ENCODE data around the gene NCOA3.
A peak's percentile ranks its signal among the peaks of the same experiment; 100 is the strongest.

The NCOA3 gene

DNA sequence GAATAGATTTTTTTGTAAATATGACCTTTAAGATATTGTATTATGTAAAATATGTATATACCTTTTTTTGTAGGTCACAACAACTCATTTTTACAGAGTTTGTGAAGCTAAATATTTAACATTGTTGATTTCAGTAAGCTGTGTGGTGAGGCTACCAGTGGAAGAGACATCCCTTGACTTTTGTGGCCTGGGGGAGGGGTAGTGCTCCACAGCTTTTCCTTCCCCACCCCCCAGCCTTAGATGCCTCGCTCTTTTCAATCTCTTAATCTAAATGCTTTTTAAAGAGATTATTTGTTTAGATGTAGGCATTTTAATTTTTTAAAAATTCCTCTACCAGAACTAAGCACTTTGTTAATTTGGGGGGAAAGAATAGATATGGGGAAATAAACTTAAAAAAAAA, 152.7 kb downstream of the NCOA3 start:
- Histone ChIP-seq H3K27me3 (replicated peaks; ENCODE audit: control insufficient read depth, insufficient read depth, low read length) (no peaks in the 10 kb centered on the region), H3K36me3 (ENCODE audit: control insufficient read depth, insufficient read depth, low read length, severe bottlenecking) (peaks cover 70% of the 10 kb centered on the region), H3K4me1 (ENCODE audit: control insufficient read depth, insufficient read depth, low read length) (no peaks in the 10 kb centered on the region), H3K9ac (ENCODE audit: low read length) (no peak overlapping the region), H3K4me3 (ENCODE audit: low read length) (no peak overlapping the region), H3K9me3 (ENCODE audit: control insufficient read depth, low read length) (no peaks in the 10 kb centered on the region)
- DNase-seq (ENCODE audit: low read depth) = no peak

DNA sequence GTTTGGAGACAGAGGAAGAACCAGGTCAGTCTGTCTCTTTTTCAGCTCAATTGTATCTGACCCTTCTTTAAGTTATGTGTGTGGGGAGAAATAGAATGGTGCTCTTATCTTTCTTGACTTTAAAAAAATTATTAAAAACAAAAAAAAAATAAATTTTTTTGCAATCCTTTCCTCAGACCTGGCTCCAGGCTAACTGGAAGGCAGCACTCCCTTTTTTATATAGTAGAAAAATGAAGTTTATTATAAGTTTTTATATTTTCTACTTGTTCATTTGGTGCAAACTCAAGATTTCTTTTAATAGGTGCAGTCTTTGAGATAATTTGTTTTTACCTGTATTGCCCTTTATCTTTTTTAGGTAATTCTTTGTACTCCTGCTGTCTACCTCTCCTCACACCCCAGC, 153.9 kb downstream of the NCOA3 start:
- H3K9me3 ChIP-seq (ENCODE audit: control insufficient read depth, low read length) = no peaks in the 10 kb centered on the region
- no peaks in the 10 kb centered on the region for H3K27me3 ChIP-seq (replicated peaks; ENCODE audit: control insufficient read depth, insufficient read depth, low read length)
- H3K4me3 ChIP-seq (ENCODE audit: low read length) = no peak overlapping the region
- H3K36me3 ChIP-seq (ENCODE audit: control insufficient read depth, insufficient read depth, low read length, severe bottlenecking) = peaks cover 71% of the 10 kb centered on the region
- H3K4me1 ChIP-seq (ENCODE audit: control insufficient read depth, insufficient read depth, low read length) = peaks cover 6% of the 10 kb centered on the region
- no peak for DNase-seq (ENCODE audit: low read depth)
- H3K9ac ChIP-seq (ENCODE audit: low read length) = no peak overlapping the region

DNA sequence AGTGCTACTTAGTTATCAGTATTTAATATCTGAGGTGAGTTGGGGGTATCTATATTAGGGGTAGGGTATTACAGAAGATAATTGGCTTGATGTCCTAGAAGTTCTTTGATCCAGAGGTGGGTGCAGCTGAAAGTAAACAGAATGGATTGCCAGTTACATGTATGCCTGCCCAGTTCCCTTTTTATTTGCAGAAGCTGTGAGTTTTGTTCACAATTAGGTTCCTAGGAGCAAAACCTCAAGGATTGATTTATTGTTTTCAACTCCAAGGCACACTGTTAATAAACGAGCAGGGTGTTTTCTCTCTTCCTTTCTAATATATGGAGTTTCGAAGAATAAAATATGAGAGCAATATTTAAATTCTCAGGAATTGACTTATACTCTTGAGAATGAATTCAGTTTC, 154.6 kb downstream of the NCOA3 start:
- H3K9me3 ChIP-seq (ENCODE audit: control insufficient read depth, low read length) = no peaks in the 10 kb centered on the region
- H3K9ac ChIP-seq (ENCODE audit: low read length) = no peak overlapping the region
- H3K36me3 ChIP-seq (ENCODE audit: control insufficient read depth, insufficient read depth, low read length, severe bottlenecking) = peaks cover 65% of the 10 kb centered on the region
- DNase-seq (ENCODE audit: low read depth) = no peak
- H3K4me3 ChIP-seq (ENCODE audit: low read length) = no peak overlapping the region
- H3K27me3 ChIP-seq (replicated peaks; ENCODE audit: control insufficient read depth, insufficient read depth, low read length) = no peaks in the 10 kb centered on the region
- H3K4me1 ChIP-seq (ENCODE audit: control insufficient read depth, insufficient read depth, low read length) = peaks cover 6% of the 10 kb centered on the region

DNA sequence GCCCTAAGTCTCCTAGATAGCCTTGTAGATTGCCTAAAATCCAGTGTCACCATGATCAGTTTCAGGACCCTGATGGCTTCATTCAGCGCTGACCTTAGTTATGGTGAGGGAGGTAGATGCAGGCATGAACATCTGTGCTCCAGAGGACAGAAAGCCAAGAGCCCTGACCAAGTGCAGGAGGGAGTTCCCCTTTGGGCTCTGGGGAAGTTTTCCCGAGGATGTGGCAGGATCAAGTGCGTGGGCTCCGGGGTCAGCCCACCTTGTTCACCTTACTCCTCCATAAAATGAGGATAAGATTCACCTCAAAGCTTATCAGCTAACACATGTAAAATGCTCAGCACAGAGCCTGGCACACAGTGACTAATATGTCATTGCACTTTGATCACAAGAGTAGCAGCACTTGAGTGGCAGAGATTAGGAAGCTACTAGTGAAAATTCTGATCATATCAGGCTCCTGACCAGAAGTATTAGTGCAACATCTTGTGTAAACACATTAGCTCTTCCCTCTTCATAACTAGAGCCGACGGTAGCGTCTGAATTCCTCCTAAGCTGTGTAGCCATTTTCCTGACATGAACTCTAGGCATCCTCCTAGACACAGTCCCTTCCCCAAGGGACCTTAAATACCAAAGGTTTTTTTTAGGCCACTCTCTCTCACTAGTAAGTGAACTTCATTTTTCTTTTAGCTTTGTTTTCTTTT, 158.4 kb downstream of the NCOA3 start:
- Histone ChIP-seq H3K9me3 (ENCODE audit: control insufficient read depth, low read length) (no peaks in the 10 kb centered on the region), H3K27me3 (replicated peaks; ENCODE audit: control insufficient read depth, insufficient read depth, low read length) (no peaks in the 10 kb centered on the region), H3K4me3 (ENCODE audit: low read length) (no peak overlapping the region), H3K4me1 (ENCODE audit: control insufficient read depth, insufficient read depth, low read length) (peaks cover 6% of the 10 kb centered on the region), H3K9ac (ENCODE audit: low read length) (no peak overlapping the region), H3K36me3 (ENCODE audit: control insufficient read depth, insufficient read depth, low read length, severe bottlenecking) (peaks cover 45% of the 10 kb centered on the region)
- no peak for DNase-seq (ENCODE audit: low read depth)

DNA sequence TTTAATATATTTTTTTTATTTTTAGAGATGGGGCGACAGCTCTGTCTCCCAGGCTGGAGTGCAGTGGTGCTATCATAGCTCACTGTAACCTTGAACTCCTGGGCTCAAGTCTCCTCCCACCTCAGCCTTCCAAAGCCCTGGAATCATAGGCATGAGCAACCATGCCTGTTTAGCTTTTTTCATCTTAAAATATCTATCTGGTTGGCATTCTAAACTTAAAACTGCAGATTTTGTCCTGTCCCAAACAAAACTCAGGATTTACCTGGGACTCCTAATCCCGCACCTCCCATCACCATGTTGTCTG, 158.9 kb downstream of the NCOA3 start:
- Histone ChIP-seq H3K4me1 (ENCODE audit: control insufficient read depth, insufficient read depth, low read length) (peaks cover 6% of the 10 kb centered on the region), H3K9ac (ENCODE audit: low read length) (no peak overlapping the region), H3K36me3 (ENCODE audit: control insufficient read depth, insufficient read depth, low read length, severe bottlenecking) (peaks cover 44% of the 10 kb centered on the region), H3K27me3 (replicated peaks; ENCODE audit: control insufficient read depth, insufficient read depth, low read length) (no peaks in the 10 kb centered on the region), H3K9me3 (ENCODE audit: control insufficient read depth, low read length) (no peaks in the 10 kb centered on the region), H3K4me3 (ENCODE audit: low read length) (no peak overlapping the region)
- DNase-seq (ENCODE audit: low read depth) = no peak

DNA sequence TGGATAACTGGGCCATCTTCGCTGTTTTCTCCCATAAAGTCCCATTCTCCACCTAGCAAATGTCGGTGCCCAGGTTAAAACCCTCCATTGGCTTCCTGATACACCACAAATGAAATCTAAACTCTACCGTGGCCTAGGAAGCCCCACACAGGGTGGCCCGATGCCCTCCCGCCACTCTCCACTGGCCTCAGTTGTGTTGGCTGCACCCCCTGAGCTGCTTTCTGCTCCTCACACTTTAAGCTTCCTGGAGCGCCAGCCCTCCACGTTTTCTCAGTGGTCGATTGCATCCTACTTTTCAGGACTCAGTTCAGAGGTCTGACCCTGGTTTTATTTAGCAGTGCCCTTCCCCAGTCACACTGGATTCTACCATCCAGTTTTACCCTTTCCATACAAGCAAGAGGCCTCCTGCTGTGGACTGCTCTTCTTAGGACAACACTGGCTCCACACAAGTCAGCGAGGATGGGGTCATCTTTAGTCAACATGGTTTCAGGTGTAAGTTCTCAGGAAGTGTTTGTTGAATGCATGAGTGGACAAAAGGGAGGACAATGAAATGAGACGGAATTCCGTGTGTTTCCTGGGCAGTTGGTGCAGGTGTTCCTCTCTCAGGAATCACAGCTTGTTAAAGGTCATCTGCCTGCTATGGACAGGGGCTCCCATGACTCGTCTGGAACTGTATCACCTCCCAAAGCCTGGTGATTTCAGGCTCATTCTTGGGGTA, 159.5 kb downstream of the NCOA3 start:
- no peak overlapping the region for H3K4me3 ChIP-seq (ENCODE audit: low read length)
- no peaks in the 10 kb centered on the region for H3K9me3 ChIP-seq (ENCODE audit: control insufficient read depth, low read length)
- no peak overlapping the region for H3K9ac ChIP-seq (ENCODE audit: low read length)
- peaks cover 45% of the 10 kb centered on the region for H3K36me3 ChIP-seq (ENCODE audit: control insufficient read depth, insufficient read depth, low read length, severe bottlenecking)
- peaks cover 6% of the 10 kb centered on the region for H3K4me1 ChIP-seq (ENCODE audit: control insufficient read depth, insufficient read depth, low read length)
- no peak for DNase-seq (ENCODE audit: low read depth)
- H3K27me3 ChIP-seq (replicated peaks; ENCODE audit: control insufficient read depth, insufficient read depth, low read length) = no peaks in the 10 kb centered on the region

DNA sequence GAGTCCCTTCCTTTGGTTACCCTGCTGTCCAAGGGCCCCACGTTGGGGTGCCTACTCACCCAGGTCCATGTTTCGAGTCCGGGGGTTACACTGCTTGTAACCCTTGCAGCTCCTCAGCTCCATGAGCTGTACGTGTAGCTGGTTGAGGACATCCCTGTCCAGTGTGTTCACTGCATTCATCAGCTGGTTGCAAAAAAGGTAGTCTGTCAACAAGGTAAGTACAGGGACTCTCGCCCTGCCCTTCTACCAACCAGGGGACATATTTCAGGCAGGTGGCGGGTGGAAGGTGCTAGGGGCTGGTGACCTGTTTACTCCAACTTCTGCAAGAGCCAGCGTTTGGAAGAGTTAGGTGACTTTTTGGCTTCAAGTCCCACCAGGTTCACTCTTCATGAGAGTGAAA, 160.0 kb downstream of the NCOA3 start:
- Histone ChIP-seq H3K4me3 (ENCODE audit: low read length) (no peak overlapping the region), H3K4me1 (ENCODE audit: control insufficient read depth, insufficient read depth, low read length) (peaks cover 6% of the 10 kb centered on the region), H3K9me3 (ENCODE audit: control insufficient read depth, low read length) (no peaks in the 10 kb centered on the region), H3K9ac (ENCODE audit: low read length) (no peak overlapping the region), H3K27me3 (replicated peaks; ENCODE audit: control insufficient read depth, insufficient read depth, low read length) (no peaks in the 10 kb centered on the region), H3K36me3 (ENCODE audit: control insufficient read depth, insufficient read depth, low read length, severe bottlenecking) (peaks cover 41% of the 10 kb centered on the region)
- DNase-seq (ENCODE audit: low read depth) = no peak

DNA sequence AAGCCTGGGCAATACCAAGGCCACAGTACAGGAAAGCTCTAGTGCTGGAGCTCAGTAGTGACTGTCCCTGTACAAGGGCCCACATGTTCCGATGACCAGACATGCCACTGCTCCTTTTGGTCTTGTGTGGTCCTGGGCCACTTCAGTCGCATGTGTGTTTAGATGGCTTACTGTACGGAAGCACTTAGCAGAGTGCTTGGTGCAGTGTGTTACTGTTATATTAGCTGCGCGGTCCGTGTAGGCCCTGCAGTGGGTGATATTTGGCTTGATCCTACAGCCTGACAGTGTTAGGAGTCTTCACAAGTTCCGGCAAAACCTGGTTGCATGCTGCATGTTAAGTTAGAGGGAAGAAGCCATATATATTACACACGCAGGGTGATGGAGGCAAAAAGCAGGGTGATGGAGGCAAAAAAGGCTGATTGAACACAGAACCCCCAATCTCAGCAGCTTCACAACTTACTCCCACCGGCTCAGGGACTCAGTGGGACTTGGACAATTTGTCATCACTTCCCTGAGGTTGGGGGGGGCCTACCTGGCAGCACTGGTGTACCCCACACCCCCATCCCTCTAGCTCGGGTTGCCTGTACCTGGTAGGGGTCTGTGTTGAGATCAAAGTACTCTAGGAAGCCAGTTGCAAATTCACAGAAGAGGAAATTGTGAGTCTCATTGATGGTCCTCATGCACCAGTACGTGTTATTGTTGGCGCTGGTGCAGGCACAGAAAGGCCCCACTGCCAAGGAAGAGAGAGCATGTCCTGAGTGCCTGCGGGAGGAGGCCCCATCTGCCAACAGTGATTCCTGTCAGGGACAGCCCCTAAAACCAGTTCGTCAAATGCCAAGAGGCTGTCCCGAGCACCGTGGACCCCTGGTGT, 161.0 kb downstream of the NCOA3 start:
- peaks cover 6% of the 10 kb centered on the region for H3K4me1 ChIP-seq (ENCODE audit: control insufficient read depth, insufficient read depth, low read length)
- H3K9me3 ChIP-seq (ENCODE audit: control insufficient read depth, low read length) = no peaks in the 10 kb centered on the region
- DNase-seq (ENCODE audit: low read depth) = no peak
- H3K9ac ChIP-seq (ENCODE audit: low read length) = no peak overlapping the region
- H3K27me3 ChIP-seq (replicated peaks; ENCODE audit: control insufficient read depth, insufficient read depth, low read length) = no peaks in the 10 kb centered on the region
- peaks cover 41% of the 10 kb centered on the region for H3K36me3 ChIP-seq (ENCODE audit: control insufficient read depth, insufficient read depth, low read length, severe bottlenecking)
- no peak overlapping the region for H3K4me3 ChIP-seq (ENCODE audit: low read length)

DNA sequence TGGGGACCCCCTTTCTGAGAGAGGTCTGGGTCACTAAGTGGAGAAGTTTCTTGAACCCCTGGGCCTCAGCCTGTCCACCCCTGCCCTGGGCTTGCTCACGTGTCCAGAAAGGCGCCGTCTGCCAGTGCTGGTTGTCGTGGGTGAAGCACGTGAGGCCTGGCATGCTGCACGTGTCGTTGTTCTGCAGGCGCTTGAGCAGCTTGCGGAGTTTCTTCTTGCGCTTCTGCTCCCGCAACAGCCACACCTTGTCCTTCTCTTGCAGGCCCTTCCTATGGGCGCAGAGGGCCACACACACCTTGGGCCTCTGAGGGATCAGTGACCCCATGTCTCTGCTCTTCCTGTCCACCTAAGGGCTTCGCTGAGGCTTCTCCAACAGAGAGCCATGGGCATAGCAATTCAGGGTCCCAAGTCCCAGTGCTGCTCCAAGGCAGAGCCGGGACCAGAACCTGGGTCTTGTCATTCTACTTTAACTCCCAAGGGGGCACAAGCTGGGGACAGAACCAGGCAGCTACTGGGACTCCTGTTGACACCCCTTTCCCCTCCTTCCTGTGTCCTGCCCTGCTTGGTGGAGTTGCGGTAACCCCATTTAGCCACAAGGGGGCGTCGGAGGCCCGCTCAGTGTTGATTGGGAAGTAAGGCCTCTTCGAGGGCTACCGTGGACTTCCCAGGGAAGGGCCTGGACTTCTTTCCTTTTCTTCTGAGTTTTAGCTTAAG, 161.8 kb downstream of the NCOA3 start:
- H3K9me3 ChIP-seq (ENCODE audit: control insufficient read depth, low read length) = no peaks in the 10 kb centered on the region
- H3K27me3 ChIP-seq (replicated peaks; ENCODE audit: control insufficient read depth, insufficient read depth, low read length) = no peaks in the 10 kb centered on the region
- peaks cover 6% of the 10 kb centered on the region for H3K4me1 ChIP-seq (ENCODE audit: control insufficient read depth, insufficient read depth, low read length)
- peak; percentile 83 for DNase-seq (ENCODE audit: low read depth)
- no peak overlapping the region for H3K4me3 ChIP-seq (ENCODE audit: low read length)
- peaks cover 38% of the 10 kb centered on the region for H3K36me3 ChIP-seq (ENCODE audit: control insufficient read depth, insufficient read depth, low read length, severe bottlenecking)
- H3K9ac ChIP-seq (ENCODE audit: low read length) = peak overlapping the region; percentile 58

DNA sequence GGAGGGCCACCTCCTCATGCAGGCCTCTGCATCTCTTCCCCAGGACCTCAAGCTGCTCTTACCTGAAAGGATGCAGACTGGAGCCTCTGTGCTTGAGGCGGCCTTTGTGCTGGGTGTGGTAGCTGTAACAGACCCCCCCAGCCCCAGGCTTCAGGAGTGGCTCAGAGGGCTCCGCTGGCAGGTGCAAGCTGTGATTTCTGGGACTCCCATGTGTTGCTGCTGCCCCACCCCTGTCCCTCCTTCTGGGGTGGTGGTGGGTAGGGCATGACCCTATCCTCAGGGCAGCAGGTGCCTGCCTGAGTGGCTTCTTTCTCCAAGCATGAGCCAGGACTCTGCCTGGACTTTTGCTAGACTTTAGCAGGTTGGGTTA, 162.4 kb downstream of the NCOA3 start:
- H3K9ac ChIP-seq (ENCODE audit: low read length) = peak overlapping the region; percentile 58
- peaks cover 34% of the 10 kb centered on the region for H3K36me3 ChIP-seq (ENCODE audit: control insufficient read depth, insufficient read depth, low read length, severe bottlenecking)
- no peak overlapping the region for H3K4me3 ChIP-seq (ENCODE audit: low read length)
- H3K4me1 ChIP-seq (ENCODE audit: control insufficient read depth, insufficient read depth, low read length) = peaks cover 6% of the 10 kb centered on the region
- H3K27me3 ChIP-seq (replicated peaks; ENCODE audit: control insufficient read depth, insufficient read depth, low read length) = no peaks in the 10 kb centered on the region
- no peaks in the 10 kb centered on the region for H3K9me3 ChIP-seq (ENCODE audit: control insufficient read depth, low read length)
- DNase-seq (ENCODE audit: low read depth) = no peak

DNA sequence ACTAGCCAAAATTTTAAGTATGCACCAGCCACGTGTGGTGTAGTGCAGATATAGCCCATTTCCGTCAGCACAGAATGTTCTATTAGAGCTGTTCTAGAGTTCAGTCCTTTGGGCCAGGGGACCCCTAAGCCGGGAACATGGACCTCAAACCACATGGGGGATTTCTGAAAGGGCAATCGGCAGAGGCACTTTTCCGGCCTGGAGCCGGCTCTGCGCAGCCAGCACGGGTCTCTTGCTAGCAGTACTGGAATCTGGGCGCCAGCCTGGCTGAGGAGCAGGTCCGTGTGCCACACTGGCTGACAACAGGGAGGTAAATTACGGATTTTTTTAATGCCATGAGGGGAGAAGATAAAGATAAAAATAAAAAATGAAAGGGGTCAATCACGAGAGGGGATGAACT, 163.1 kb downstream of the NCOA3 start:
- Histone ChIP-seq H3K4me3 (ENCODE audit: low read length) (no peak overlapping the region), H3K36me3 (ENCODE audit: control insufficient read depth, insufficient read depth, low read length, severe bottlenecking) (peaks cover 27% of the 10 kb centered on the region), H3K9ac (ENCODE audit: low read length) (no peak overlapping the region), H3K4me1 (ENCODE audit: control insufficient read depth, insufficient read depth, low read length) (peaks cover 6% of the 10 kb centered on the region), H3K9me3 (ENCODE audit: control insufficient read depth, low read length) (no peaks in the 10 kb centered on the region), H3K27me3 (replicated peaks; ENCODE audit: control insufficient read depth, insufficient read depth, low read length) (no peaks in the 10 kb centered on the region)
- DNase-seq (ENCODE audit: low read depth) = no peak

Data from adipocyte (in vitro differentiated cells).